ENCODE data around the gene FAM204A.

Gene FAM204A

GRCh38 chr10:118256825-118257570 lies 85.1 kb downstream of the FAM204A start:
- FAIRE-seq (no peak), DNase-seq (ENCODE audit: insufficient read length, low spot score) (no peak)
- TF ChIP-seq POLR2A (IDR thresholded peaks at IDR 0.05; ENCODE audit: low read depth, low read length) = no peak

GRCh38 chr10:118256209-118256608 lies 85.9 kb downstream of the FAM204A start:
- no peak for TF ChIP-seq POLR2A (IDR thresholded peaks at IDR 0.05; ENCODE audit: low read depth, low read length)
- no peak for FAIRE-seq
- no peak for DNase-seq (ENCODE audit: insufficient read length, low spot score)

GRCh38 chr10:118255355-118255754 lies 86.8 kb downstream of the FAM204A start:
- DNase-seq (ENCODE audit: insufficient read length, low spot score) = no peak
- no peak for FAIRE-seq
- no peak for TF ChIP-seq POLR2A (IDR thresholded peaks at IDR 0.05; ENCODE audit: low read depth, low read length)

- FAIRE-seq (no peak), DNase-seq (ENCODE audit: insufficient read length, low spot score) (no peak)
- TF ChIP-seq POLR2A (IDR thresholded peaks at IDR 0.05; ENCODE audit: low read depth, low read length) = no peak
Measured at GRCh38 chr10:118254654-118255053, 87.5 kb downstream of the FAM204A start.

GRCh38 chr10:118253397-118253796 lies 88.7 kb downstream of the FAM204A start:
- no peak for TF ChIP-seq POLR2A (IDR thresholded peaks at IDR 0.05; ENCODE audit: low read depth, low read length)
- FAIRE-seq = no peak
- DNase-seq (ENCODE audit: insufficient read length, low spot score) = no peak

- TF ChIP-seq POLR2A (IDR thresholded peaks at IDR 0.05; ENCODE audit: low read depth, low read length) = no peak
- FAIRE-seq = no peak
- no peak for DNase-seq (ENCODE audit: insufficient read length, low spot score)
Measured at GRCh38 chr10:118251791-118252190, 90.3 kb downstream of the FAM204A start.

GRCh38 chr10:118249714-118250113 lies 92.4 kb downstream of the FAM204A start:
- DNase-seq (ENCODE audit: insufficient read length, low spot score) (no peak), FAIRE-seq (no peak)
- TF ChIP-seq POLR2A (IDR thresholded peaks at IDR 0.05; ENCODE audit: low read depth, low read length) = no peak

Data from H54 (cell line).